Raji (cell line): ENCODE results near the gene NOP53.
"Not testable (repeated sequence)": the region's sequence is repeated elsewhere in the genome, so short reads cannot be mapped to it uniquely, and the experiment has no call there.

Source experiments
- POLR2A ChIP-seq: IDR thresholded peaks from 2 replicates; pipeline ENCODE4 v1.6.1; 2011; ENCODE audit warnings: low read depth, low read length, control low read depth; ENCODE audit not compliant: insufficient read depth

NOP53 gene

DNA sequence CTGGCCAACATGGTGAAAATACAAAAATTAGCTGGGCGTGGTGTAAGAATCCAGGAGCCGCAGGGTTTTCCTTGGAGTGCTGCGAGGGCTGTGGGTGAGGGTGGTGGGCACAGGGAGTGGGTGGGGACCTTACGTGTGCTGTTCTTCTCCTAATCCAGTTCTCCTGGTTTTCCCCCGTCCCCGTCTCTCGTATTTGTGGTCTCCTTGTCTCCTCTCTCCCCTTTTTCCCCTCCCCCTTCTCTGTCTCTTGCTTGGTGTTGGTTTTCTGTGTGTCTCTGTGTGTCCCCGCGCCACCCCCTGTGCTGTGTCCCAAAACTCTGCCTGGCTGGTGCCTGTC lies 34.8 kb downstream of the NOP53 start:
- TF ChIP-seq POLR2A = no peak

DNA sequence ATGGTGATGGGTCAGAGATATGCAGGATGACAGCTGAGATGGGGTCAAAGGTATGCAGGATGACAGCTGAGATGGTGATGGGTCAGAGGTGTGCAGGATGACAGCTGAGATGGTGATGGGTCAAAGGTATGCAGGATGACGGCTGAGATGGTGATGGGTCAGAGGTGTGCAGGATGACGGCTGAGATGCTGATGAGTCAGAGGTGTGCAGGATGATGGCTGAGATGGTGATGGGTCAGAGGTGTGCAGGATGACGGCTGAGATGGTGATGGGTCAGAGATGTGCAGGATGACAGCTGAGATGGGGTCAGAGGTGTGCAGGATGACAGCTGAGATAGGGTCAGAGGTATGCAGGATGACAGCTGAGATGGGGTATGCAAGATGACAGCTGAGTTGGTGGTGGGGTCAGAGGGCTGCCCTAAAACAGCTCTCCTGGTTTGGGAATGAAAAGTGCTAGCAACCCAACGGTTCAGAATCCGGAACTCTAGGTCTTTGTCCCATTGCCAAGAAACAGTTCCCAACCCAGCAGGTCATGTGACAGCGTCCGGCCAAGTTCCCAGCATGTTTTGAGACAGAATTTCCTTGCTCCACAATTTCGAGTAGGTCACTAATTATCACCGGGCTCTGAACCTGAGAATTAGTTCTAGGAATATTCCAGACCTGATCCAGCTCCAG lies 36.4 kb downstream of the NOP53 start:
- no peak for TF ChIP-seq POLR2A

- TF ChIP-seq POLR2A = no peak
Observed at GRCh38 chr19:47786566-47786965, 41.2 kb downstream of the NOP53 start.

GRCh38 chr19:47790398-47790814 lies 45.1 kb downstream of the NOP53 start:
- no peak for TF ChIP-seq POLR2A

DNA sequence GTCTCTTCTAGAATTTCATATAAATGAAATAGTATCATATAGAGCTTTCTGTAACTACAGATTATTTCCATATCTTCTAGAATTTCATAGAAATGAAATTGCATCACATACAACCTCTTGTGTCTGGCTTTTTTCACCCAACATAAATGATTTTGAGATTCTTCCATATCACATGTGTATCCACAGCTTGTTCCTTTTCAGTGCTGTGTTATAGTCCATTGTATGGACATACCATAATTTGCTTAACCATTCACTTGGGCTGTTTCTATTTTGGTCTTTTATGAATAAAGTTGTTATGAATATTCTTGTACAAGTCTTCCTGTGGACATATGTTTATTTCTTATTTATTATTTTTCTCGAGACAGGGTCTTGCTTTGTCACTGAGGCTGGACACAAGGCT lies 47.3 kb downstream of the NOP53 start:
- no peak for TF ChIP-seq POLR2A

DNA sequence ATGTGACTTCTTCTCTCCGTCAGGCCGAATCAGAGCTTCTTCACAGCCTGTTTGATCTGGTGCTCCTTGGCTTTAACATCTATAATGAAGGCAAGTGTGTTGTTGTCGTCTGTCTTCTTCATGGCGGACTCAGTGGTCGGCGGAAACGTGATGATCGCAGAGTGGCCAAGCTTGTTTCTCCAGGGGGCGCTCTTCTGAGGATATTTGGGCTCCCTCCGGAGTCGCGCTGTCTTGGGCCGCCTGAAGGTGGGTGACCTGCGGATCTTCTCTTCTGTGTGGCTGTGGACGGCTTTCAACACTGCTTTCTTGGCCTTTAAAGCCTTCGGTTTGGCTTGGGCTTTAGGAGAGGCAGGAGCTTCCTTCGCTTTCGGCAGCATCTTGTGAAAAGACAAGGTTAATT lies 49.2 kb downstream of the NOP53 start:
- no peak for TF ChIP-seq POLR2A

- no peak for TF ChIP-seq POLR2A
Observed at GRCh38 chr19:47796785-47797184, 51.4 kb downstream of the NOP53 start.

GRCh38 chr19:47797996-47798903 lies 52.9 kb downstream of the NOP53 start:
- TF ChIP-seq POLR2A = no peak

- TF ChIP-seq POLR2A = no peak
Observed at GRCh38 chr19:47798904-47799266, 53.5 kb downstream of the NOP53 start.

DNA sequence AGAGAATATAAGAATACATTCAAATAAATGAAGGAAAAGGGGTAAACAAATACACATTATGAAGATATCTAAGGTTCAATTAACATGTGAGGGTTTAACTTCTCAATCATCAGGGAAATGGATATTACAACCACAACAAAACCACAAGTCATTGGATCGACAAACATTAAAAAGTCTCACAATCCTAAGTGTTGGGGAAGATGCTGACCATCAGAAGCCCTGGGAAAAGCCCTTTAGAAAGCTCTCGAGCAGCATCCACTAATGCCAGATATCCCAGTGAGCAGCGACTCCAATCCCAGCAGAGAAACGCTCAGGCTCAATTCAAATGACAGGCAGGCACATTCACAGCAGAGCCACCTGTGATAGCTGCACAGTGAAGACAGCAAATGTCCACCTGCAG lies 55.9 kb downstream of the NOP53 start:
- no peak for TF ChIP-seq POLR2A

- no peak for TF ChIP-seq POLR2A
Observed at GRCh38 chr19:47802521-47803043, 57.2 kb downstream of the NOP53 start.

DNA sequence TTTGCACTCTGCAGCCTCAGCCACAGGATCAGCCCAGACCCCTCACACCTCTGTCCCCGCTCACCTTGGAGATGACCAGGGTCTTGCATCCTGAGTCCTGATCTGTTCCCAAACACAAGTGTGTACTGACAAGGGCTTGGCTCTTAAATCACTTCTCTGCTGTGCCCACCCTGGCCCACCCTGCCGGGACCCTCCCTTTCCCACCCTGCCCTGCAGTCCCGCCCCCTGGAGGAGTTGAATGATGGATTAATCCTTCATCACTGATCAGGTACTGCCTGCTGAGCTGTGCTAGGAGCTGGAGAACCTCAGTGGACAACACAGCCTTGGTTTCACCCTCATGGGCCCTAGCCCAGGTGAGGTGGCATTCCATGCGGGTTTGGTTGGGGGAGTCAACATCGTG lies 59.1 kb downstream of the NOP53 start, which contains the start of gene TPRX1:
Gene TPRX1 (minus strand): TSS at position 101 of the 400 bp plus-strand sequence. CDS start 12 bp downstream, at position 89.
- not testable (repeated sequence) for TF ChIP-seq POLR2A

DNA sequence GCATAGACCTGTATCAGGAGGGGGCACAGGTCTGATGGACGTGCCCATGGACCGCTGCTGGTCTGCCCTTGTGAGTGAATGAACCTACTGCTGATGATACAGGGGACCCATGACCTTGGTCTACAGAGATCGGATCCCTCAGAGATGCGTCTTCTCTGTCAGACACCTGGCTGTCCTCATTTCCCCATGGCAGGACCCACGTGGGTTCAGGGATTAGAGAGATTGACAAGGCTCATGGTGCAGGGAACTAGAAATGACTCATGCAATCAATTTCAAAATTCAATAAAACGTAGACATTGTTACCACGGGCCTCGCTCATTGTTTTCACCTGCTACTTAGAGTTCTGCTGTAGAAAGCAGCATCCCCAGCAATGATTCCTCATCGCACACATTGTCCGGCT lies 60.0 kb downstream of the NOP53 start:
- TF ChIP-seq POLR2A = no peak

DNA sequence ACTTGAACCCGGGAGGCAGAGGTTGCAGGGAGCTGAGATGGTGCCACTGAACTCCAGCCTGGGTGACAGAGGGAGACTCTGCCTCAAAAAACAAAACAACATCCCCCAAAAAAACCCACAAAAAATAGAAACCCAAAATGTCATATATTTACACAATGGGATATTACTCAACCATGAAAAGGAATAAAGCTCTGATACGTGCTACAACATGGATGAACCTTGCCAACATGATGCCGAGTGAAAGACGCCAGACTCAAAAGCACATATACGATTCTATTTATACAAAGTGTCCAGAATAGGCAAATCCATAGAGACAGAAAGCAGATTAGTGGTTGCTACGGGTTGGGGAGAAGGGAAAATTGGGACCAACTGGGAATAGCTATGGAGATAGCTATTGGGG lies 61.1 kb downstream of the NOP53 start:
- TF ChIP-seq POLR2A = no peak
